Activated T-helper 1 cell treated with anti-CD3 and anti-CD28 coated beads, Interleukin-12 subunit alpha, Interleukin-12 subunit beta, Interleukin-2, Interleukin-4 antibody, amounts not matched to agents 30 ng/mL and 10 ng/mL and 1 ng/mL, durations not matched to agents 14 hours and 24 hours and 36 hours (primary cell): ENCODE results near the gene SLC13A2. TPM values are rescaled to one million over a fixed set of nuclear protein-coding genes. Genes with fewer than 3 reads are reported as not detected.

Source experiments
- DNase-seq: peaks from one replicate; pipeline ENCODE4 v3.0.0; 2021; ENCODE audit warnings: low spot score
- H3K27ac Mint-ChIP-seq: one replicate; pipeline ENCODE4 v1.8.0; 2021; ENCODE audit warnings: mild to moderate bottlenecking, mixed read lengths
- H3K27me3 Mint-ChIP-seq: one replicate; pipeline ENCODE4 v1.8.0; 2022; ENCODE audit warnings: mild to moderate bottlenecking, moderate library complexity, mixed read lengths; ENCODE audit not compliant: insufficient read depth
- H3K36me3 Mint-ChIP-seq: one replicate; pipeline ENCODE4 v1.8.0; 2021; ENCODE audit warnings: low read depth, mixed read lengths
- H3K4me1 Mint-ChIP-seq: one replicate; pipeline ENCODE4 v1.8.0; 2021; ENCODE audit warnings: low read depth, mixed read lengths
- H3K4me3 Mint-ChIP-seq: one replicate; pipeline ENCODE4 v1.8.0; 2021; ENCODE audit warnings: mild to moderate bottlenecking, moderate library complexity, mixed read lengths
- H3K9me3 Mint-ChIP-seq: one replicate; pipeline ENCODE4 v1.8.0; 2021; ENCODE audit warnings: mixed read lengths
- intact Hi-C: fragments of 100-400 bp; cut with micrococcal nuclease; formaldehyde crosslinking; loops from one replicate; pipeline ENCODE4 v1.15.1; 2024
- total RNA-seq: library from RNA; stranded (reverse); gene quantifications from 2 replicates; pipeline ENCODE4 v1.2.3, GENCODE V29; 2022

SLC13A2 gene
- total RNA-seq, 1 donor from 2014 or later: not detected

DNA sequence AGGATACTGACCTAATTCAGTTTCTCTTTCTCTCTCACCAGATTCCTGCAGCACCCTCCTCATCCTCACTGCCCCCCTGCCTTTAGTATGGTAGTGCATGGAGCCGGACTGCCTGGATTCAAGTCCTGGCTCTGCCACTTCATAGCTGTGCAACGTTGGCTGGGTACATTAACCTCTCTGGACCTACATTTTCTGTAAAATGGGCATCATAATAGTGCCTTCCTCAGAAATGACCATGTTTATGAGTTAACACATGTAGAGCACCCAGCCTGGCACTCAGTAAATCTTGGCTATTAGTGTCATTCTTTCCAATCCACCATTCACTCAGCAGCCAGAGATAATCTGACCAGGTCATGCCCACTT is 71.7 kb downstream of the SLC13A2 start:
- no peaks in the 10 kb centered on the region for H3K9me3 Mint-ChIP-seq
- no peak overlapping the region for H3K4me3 Mint-ChIP-seq
- intact Hi-C loops: loop anchor here (5.0 kb wide), 2 partner anchors 67 to 173 kb away; partner anchors contain the start of genes RSKR, SARM1 and VTN
- no peak for DNase-seq
- no peak overlapping the region for H3K27ac Mint-ChIP-seq
- H3K27me3 Mint-ChIP-seq: no peaks in the 10 kb centered on the region
- H3K4me1 Mint-ChIP-seq: peaks cover 28% of the 10 kb centered on the region
- peaks cover 5% of the 10 kb centered on the region for H3K36me3 Mint-ChIP-seq

DNA sequence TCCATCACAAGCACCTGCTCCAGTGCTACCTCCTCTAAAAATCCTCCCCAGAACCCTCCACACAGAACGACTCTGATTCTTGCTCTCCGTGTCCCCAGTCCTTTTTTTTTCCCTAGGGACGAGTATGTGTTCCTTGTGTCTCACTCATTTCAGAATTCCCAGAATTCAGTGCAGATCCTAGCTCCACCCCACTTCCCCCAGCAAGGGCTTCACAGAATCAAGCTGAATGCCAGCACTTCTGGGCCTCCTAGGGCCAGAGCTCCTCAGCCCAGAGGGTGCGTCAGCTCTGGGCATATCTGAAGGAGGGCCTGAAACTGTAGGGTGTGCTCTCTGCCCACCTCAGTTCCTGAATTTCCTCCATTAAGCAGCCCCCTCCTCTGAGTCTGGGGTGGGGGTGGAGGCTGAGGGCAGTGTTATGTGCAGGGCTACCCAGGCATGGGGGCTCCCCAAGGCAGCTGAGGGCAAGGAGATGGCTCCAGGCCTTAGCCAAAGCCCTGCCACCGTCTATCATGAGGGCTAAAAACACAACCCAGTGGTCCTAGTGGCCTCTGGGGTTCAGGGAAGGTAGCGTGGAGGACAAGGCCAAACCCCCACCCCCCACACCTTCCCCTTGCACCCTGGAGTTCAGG is 72.5 kb downstream of the SLC13A2 start:
- DNase-seq: no peak
- H3K36me3 Mint-ChIP-seq: peaks cover 5% of the 10 kb centered on the region
- H3K9me3 Mint-ChIP-seq: no peaks in the 10 kb centered on the region
- peaks cover 36% of the 10 kb centered on the region for H3K4me1 Mint-ChIP-seq
- H3K4me3 Mint-ChIP-seq: no peak overlapping the region
- H3K27ac Mint-ChIP-seq: no peak overlapping the region
- intact Hi-C loops: loop anchor here (5.0 kb wide), 2 partner anchors 66 to 174 kb away; partner anchors contain the start of genes RSKR, SARM1 and VTN
- H3K27me3 Mint-ChIP-seq: no peaks in the 10 kb centered on the region

DNA sequence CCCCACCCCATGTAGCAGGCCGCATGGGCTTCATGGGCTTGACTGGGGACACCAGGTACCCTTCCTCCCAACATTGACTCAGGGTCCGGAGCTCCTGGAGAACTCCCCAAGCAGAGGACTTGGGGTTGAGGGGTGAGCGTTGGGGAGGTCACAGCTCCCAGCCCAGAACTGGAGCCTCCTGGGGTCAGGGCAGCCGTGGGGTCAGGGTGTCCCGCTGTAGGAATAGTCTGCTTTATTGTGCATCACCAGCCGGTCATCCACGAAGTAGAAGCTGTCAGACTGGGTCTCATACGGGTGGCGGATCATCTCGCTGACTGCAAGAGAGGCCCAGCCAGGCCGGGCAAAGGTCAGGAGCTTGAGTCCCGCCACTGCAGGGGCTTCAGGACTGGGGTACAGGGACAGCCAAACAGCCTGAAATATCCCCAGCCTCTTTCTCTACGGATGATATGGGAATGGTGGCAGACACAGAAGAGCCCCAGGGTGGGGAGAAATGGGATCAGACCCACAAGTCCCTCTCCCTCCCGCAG is 73.7 kb downstream of the SLC13A2 start:
- H3K27ac Mint-ChIP-seq: no peak overlapping the region
- H3K36me3 Mint-ChIP-seq: peaks cover 8% of the 10 kb centered on the region
- no peak for DNase-seq
- H3K9me3 Mint-ChIP-seq: no peaks in the 10 kb centered on the region
- peak overlapping the region; percentile 27 for H3K4me3 Mint-ChIP-seq
- H3K4me1 Mint-ChIP-seq: peaks cover 47% of the 10 kb centered on the region
- intact Hi-C loops: loop anchor here (5.0 kb wide), 2 partner anchors 65 to 175 kb away; partner anchors contain the start of genes RSKR, SARM1 and VTN
- H3K27me3 Mint-ChIP-seq: no peaks in the 10 kb centered on the region

Other genes with a start within 250 kb of the SLC13A2 start
- gene TMEM97, start 154.4 kb upstream of the SLC13A2 start, total RNA-seq: 60.9 and 64.5 TPM in 2 replicates
- 21.3 and 25.8 TPM in 2 replicates for gene IFT20, start 138.2 kb upstream of the SLC13A2 start, total RNA-seq
- 35.1 and 39.9 TPM in 2 replicates for gene TNFAIP1, start 137.9 kb upstream of the SLC13A2 start, total RNA-seq
- 110 and 114 TPM in 2 replicates for gene POLDIP2, start 116.1 kb upstream of the SLC13A2 start, total RNA-seq
- not detected in 2 replicates for gene SEBOX, start 108.4 kb upstream of the SLC13A2 start, total RNA-seq
- 0.31 and 0.34 TPM in 2 replicates for gene VTN, start 103.3 kb upstream of the SLC13A2 start, total RNA-seq
- 40.7 and 45.6 TPM in 2 replicates for gene SARM1, start 102.0 kb upstream of the SLC13A2 start, total RNA-seq
- gene SLC46A1, start 67.4 kb upstream of the SLC13A2 start, total RNA-seq: 7.8 and 8.1 TPM in 2 replicates
- not detected in 2 replicates for gene FOXN1, start 32.7 kb downstream of the SLC13A2 start, total RNA-seq
- 63.3 and 63.9 TPM in 2 replicates for gene UNC119, start 79.0 kb downstream of the SLC13A2 start, total RNA-seq
- 57.8 and 61.2 TPM in 2 replicates for gene PIGS, start 97.9 kb downstream of the SLC13A2 start, total RNA-seq
- 44.0 and 47.6 TPM in 2 replicates for gene ALDOC, start 103.3 kb downstream of the SLC13A2 start, total RNA-seq
- 81.9 and 83.1 TPM in 2 replicates for gene SPAG5, start 125.4 kb downstream of the SLC13A2 start, total RNA-seq
- 38.4 and 42.9 TPM in 2 replicates for gene RSKR, start 140.5 kb downstream of the SLC13A2 start, total RNA-seq
- 210 and 212 TPM in 2 replicates for gene BLTP2, start 171.5 kb downstream of the SLC13A2 start, total RNA-seq
- 47.9 and 51.0 TPM in 2 replicates for gene SDF2, start 188.3 kb downstream of the SLC13A2 start, total RNA-seq
- gene SUPT6H, start 188.6 kb downstream of the SLC13A2 start, total RNA-seq: 106 and 108 TPM in 2 replicates
- 4.4 and 5.2 TPM in 2 replicates for gene PROCA1, start 238.2 kb downstream of the SLC13A2 start, total RNA-seq
- 17.6 and 18.2 TPM in 2 replicates for gene RAB34, start 244.2 kb downstream of the SLC13A2 start, total RNA-seq
- 1,513 and 1,534 TPM in 2 replicates for gene RPL23A, start 246.3 kb downstream of the SLC13A2 start, total RNA-seq